A673 (cell line): ENCODE measurements around the gene TMEM92. TPM values are rescaled to one million over a fixed set of nuclear protein-coding genes. Genes with fewer than 3 reads are reported as not detected.

Experiments used
- BruUV-seq: library from RNA; stranded (reverse); fragments of 400-500 nt; replicated peaks from 2 replicates; lab custom pipeline; 2021; lab: Mats Ljungman, UMichigan
- CTCF ChIA-PET: fragments of 300-600 bp; sonication (Branson Sonifier 250); formaldehyde crosslinking; loops from one replicate; lab custom pipeline; 2022; ENCODE audit warnings: antibody characterized with exemption; lab: Charles Lee
- POLR2A ChIA-PET: fragments of 300-600 bp; sonication (Branson Sonifier 250); formaldehyde crosslinking; loops from one replicate; lab custom pipeline; 2022; ENCODE audit warnings: antibody characterized with exemption; ENCODE audit not compliant: low non-redundant PET; lab: Charles Lee
- DNase-seq: peaks from one replicate; pipeline ENCODE4 v3.0.0-alpha.2; 2015; ENCODE audit warnings: low spot score
- H3K27ac ChIP-seq: fragments of 200-600 bp; sonication (generic); 2 replicates; pipeline ENCODE4 v1.5.1; 2016; ENCODE audit warnings: mixed run types, low read depth, mild to moderate bottlenecking, mixed read lengths, antibody characterized with exemption, low read length; ENCODE audit not compliant: poor library complexity, severe bottlenecking
- H3K27me3 ChIP-seq: fragments of 200-600 bp; sonication (generic); replicated peaks from 2 replicates; pipeline ENCODE4 v1.6.1; 2017; ENCODE audit warnings: mixed run types, low read depth, mild to moderate bottlenecking, mixed read lengths, antibody characterized with exemption, low read length; ENCODE audit not compliant: insufficient read depth, poor library complexity
- H3K36me3 ChIP-seq: fragments of 200-600 bp; sonication (generic); 2 replicates; pipeline ENCODE4 v1.6.1; 2016; ENCODE audit warnings: mixed run types, mild to moderate bottlenecking, mixed read lengths, antibody characterized with exemption, low read length; ENCODE audit not compliant: insufficient read depth, poor library complexity, severe bottlenecking
- H3K4me1 ChIP-seq: fragments of 200-600 bp; sonication (generic); 2 replicates; pipeline ENCODE4 v1.6.1; 2017; ENCODE audit warnings: mixed run types, mild to moderate bottlenecking, mixed read lengths, antibody characterized with exemption, low read length; ENCODE audit not compliant: insufficient read depth, poor library complexity, severe bottlenecking
- H3K4me3 ChIP-seq: fragments of 200-600 bp; sonication (generic); 2 replicates; pipeline ENCODE4 v1.5.1; 2016; ENCODE audit warnings: low read depth, mixed run types, mild to moderate bottlenecking, mixed read lengths, low read length; ENCODE audit not compliant: poor library complexity, severe bottlenecking
- H3K9me3 ChIP-seq: fragments of 200-600 bp; sonication (generic); 2 replicates; pipeline ENCODE4 v1.6.1; 2016; ENCODE audit warnings: mixed run types, low read depth, mild to moderate bottlenecking, mixed read lengths, antibody characterized with exemption, low read length; ENCODE audit not compliant: poor library complexity, severe bottlenecking
- CTCF ChIP-seq: fragments of 300-800, 200-600 bp; sonication (generic); conservative IDR thresholded peaks from 2 replicates; pipeline ENCODE4 v1.5.1; 2017; ENCODE audit warnings: low read depth, mild to moderate bottlenecking, antibody characterized with exemption, low read length, moderate library complexity, mixed read lengths
- EZH2 ChIP-seq: fragments of 200-600 bp; sonication (generic); IDR thresholded peaks from 2 replicates; pipeline ENCODE4 v1.6.1; 2017; ENCODE audit warnings: borderline replicate concordance, low read depth, mild to moderate bottlenecking, mixed read lengths, antibody characterized with exemption, low read length; ENCODE audit not compliant: poor library complexity, severe bottlenecking
- intact Hi-C: fragments of 100-400 bp; cut with micrococcal nuclease; formaldehyde crosslinking; loops from one replicate; pipeline ENCODE4 v1.10.0; 2022; ENCODE audit not compliant: unreplicated experiment
- total RNA-seq: library from RNA; stranded (reverse); gene quantifications from 2 replicates; pipeline ENCODE4 v1.2.3, GENCODE V29; 2021

The TMEM92 gene
- total RNA-seq, 1 experiment from 2014 or later = 0.19 TPM

GRCh38 chr17:50295021-50295420, 20.8 kb downstream of the TMEM92 start:
- Histone ChIP-seq H3K27ac (no peak overlapping the region), H3K4me3 (no peak overlapping the region), H3K9me3 (no peaks in the 10 kb centered on the region), H3K4me1 (peaks cover 3% of the 10 kb centered on the region), H3K27me3 (no peaks in the 10 kb centered on the region), H3K36me3 (no peaks in the 10 kb centered on the region)
- BruUV-seq = no TSS peak
- TF ChIP-seq EZH2 (no peak), CTCF (no peak)
- intact Hi-C loops = loop anchor here (5.0 to 10.0 kb wide), 2 partner anchors 130 to 268 kb away; partner anchors contain the start of gene SGCA
- DNase-seq = no peak
- POLR2A ChIA-PET = no interaction called here
- CTCF ChIA-PET = interaction anchor here (0.6 to 1.8 kb wide), 2 partner anchors 95 to 201 kb away, joined by 3 to 6 read pairs; no protein-coding TSS in a partner anchor

GRCh38 chr17:50297407-50297865, 23.2 kb downstream of the TMEM92 start:
- H3K27ac ChIP-seq = no peak overlapping the region
- H3K4me1 ChIP-seq = no peaks in the 10 kb centered on the region
- DNase-seq = peak; percentile 69
- CTCF ChIA-PET = interaction anchor here (0.5 to 3.1 kb wide), 4 partner anchors 89 to 1088 kb away, joined by 4 to 24 read pairs (median 6); partner anchors contain the start of gene COL1A1
- intact Hi-C loops = loop anchor here (1.0 to 10.0 kb wide), 4 partner anchors 97 to 270 kb away; partner anchors contain the start of genes PDK2 and SGCA
- H3K27me3 ChIP-seq = no peaks in the 10 kb centered on the region
- no peak for TF ChIP-seq EZH2
- peak; percentile 93 for TF ChIP-seq CTCF
- BruUV-seq = no TSS peak
- no peaks in the 10 kb centered on the region for H3K36me3 ChIP-seq
- no peak overlapping the region for H3K4me3 ChIP-seq
- POLR2A ChIA-PET = no interaction called here
- no peaks in the 10 kb centered on the region for H3K9me3 ChIP-seq

GRCh38 chr17:50298018-50298417, 23.8 kb downstream of the TMEM92 start:
- no peak overlapping the region for H3K4me3 ChIP-seq
- no TSS peak for BruUV-seq
- no peaks in the 10 kb centered on the region for H3K36me3 ChIP-seq
- H3K9me3 ChIP-seq = no peaks in the 10 kb centered on the region
- intact Hi-C loops = loop anchor here (5.0 to 10.0 kb wide), 2 partner anchors 133 to 271 kb away; partner anchors contain the start of gene SGCA
- no peaks in the 10 kb centered on the region for H3K27me3 ChIP-seq
- ChIA-PET POLR2A (no interaction called here), CTCF (interaction anchor here (0.5 to 3.1 kb wide), 11 partner anchors 18 to 1088 kb away, joined by 3 to 24 read pairs (median 7); partner anchors contain the start of gene COL1A1)
- no peak for TF ChIP-seq CTCF
- no peak for TF ChIP-seq EZH2
- no peaks in the 10 kb centered on the region for H3K4me1 ChIP-seq
- no peak for DNase-seq
- no peak overlapping the region for H3K27ac ChIP-seq
